IMR-90 (cell line): ENCODE results near the gene ARGLU1. TPM values are rescaled to one million over a fixed set of nuclear protein-coding genes. Genes with fewer than 3 reads are reported as not detected.

ENCODE experiments used
- ATAC-seq: fragments of 200-7000 bp; cut with Tn5 transposase; 2 replicates; pipeline ENCODE4 v1.9.1; 2020; ENCODE audit warnings: low read depth, mild to moderate bottlenecking, moderate library complexity
- BruUV-seq: library from RNA; stranded (reverse); fragments of 400-500 nt; replicated peaks from 2 replicates; lab custom pipeline; 2021; lab: Mats Ljungman, UMichigan
- CTCF ChIA-PET: fragments of 300-600 bp; formaldehyde crosslinking; extraction: SDS; loops from one replicate; lab custom pipeline; 2021; ENCODE audit warnings: antibody characterized with exemption; lab: Yijun Ruan, JAX
- POLR2A ChIA-PET: fragments of 300-600 bp; sonication (Branson Sonifier 250); formaldehyde crosslinking; loops from one replicate; lab custom pipeline; 2022; ENCODE audit warnings: antibody characterized with exemption; ENCODE audit not compliant: unreplicated experiment; lab: Charles Lee
- DNase-seq: peaks from one replicate; pipeline ENCODE4 v3.0.0; 2013
- H2AFZ ChIP-seq: replicated peaks from 2 replicates; pipeline ENCODE3; 2013; ENCODE audit warnings: low read length, mild to moderate bottlenecking; ENCODE audit not compliant: poor library complexity
- H2AK5ac ChIP-seq: 2 replicates; pipeline ENCODE4 v1.6.1; 2013; ENCODE audit warnings: low read depth, low read length, inconsistent platforms
- H2AK9ac ChIP-seq: replicated peaks from 2 replicates; pipeline ENCODE3; 2013; ENCODE audit warnings: mild to moderate bottlenecking, low read depth, low read length, moderate library complexity; ENCODE audit not compliant: poor library complexity
- H2BK120ac ChIP-seq: 2 replicates; pipeline ENCODE4 v1.6.1; 2013; ENCODE audit warnings: low read depth, low read length, inconsistent platforms
- H2BK15ac ChIP-seq: 3 replicates; pipeline ENCODE4 v1.6.1; 2013; ENCODE audit warnings: low read depth, low read length, inconsistent platforms
- H2BK20ac ChIP-seq: 2 replicates; pipeline ENCODE4 v1.6.1; 2013; ENCODE audit warnings: low read depth, mild to moderate bottlenecking, inconsistent platforms, low read length, moderate library complexity
- H2BK5ac ChIP-seq: 2 replicates; pipeline ENCODE4 v1.6.1; 2013; ENCODE audit warnings: mild to moderate bottlenecking, low read depth, low read length, inconsistent platforms; ENCODE audit not compliant: poor library complexity, severe bottlenecking
- H3K14ac ChIP-seq: replicated peaks from 2 replicates; pipeline ENCODE4 v1.6.1; 2013; ENCODE audit warnings: low read depth, low read length, inconsistent platforms
- H3K18ac ChIP-seq: 2 replicates; pipeline ENCODE4 v1.6.1; 2013; ENCODE audit warnings: low read depth, low read length, control low read depth
- H3K23ac ChIP-seq: 2 replicates; pipeline ENCODE4 v1.6.1; 2013; ENCODE audit warnings: low read depth, low read length, inconsistent platforms
- H3K27ac ChIP-seq: 2 replicates; pipeline ENCODE4 v1.5.1; 2013; ENCODE audit warnings: mild to moderate bottlenecking, control low read depth, low read length; ENCODE audit not compliant: insufficient read depth
- H3K27me3 ChIP-seq: 2 replicates; pipeline ENCODE4 v1.6.1; 2013; ENCODE audit warnings: low read length; ENCODE audit not compliant: control insufficient read depth, insufficient read depth
- H3K36me3 ChIP-seq: 2 replicates; pipeline ENCODE4 v1.6.1; 2013; ENCODE audit warnings: low read length, mixed read lengths; ENCODE audit not compliant: control insufficient read depth, insufficient read depth
- H3K4ac ChIP-seq: 2 replicates; pipeline ENCODE4 v1.6.1; 2013; ENCODE audit warnings: low read depth, low read length, inconsistent platforms
- H3K4me1 ChIP-seq: 2 replicates; pipeline ENCODE4 v1.6.1; 2013; ENCODE audit warnings: low read length, mixed read lengths; ENCODE audit not compliant: control insufficient read depth, insufficient read depth
- H3K4me2 ChIP-seq: 2 replicates; pipeline ENCODE4 v1.6.1; 2013; ENCODE audit warnings: low read depth, mild to moderate bottlenecking, control low read depth, low read length, moderate library complexity
- H3K4me3 ChIP-seq: 2 replicates; pipeline ENCODE4 v1.5.1; 2013; ENCODE audit warnings: low read depth, mild to moderate bottlenecking, control low read depth, low read length, moderate library complexity; ENCODE audit not compliant: insufficient read depth
- H3K56ac ChIP-seq: 2 replicates; pipeline ENCODE4 v1.6.1; 2013; ENCODE audit warnings: low read length, inconsistent platforms; ENCODE audit not compliant: insufficient read depth; ENCODE audit errors: extremely low read depth
- H3K79me1 ChIP-seq, 2 experiments: 2 replicates each; pipeline ENCODE4 v1.6.1; 2013; ENCODE audit warnings: low read length in 2 of 2, inconsistent platforms in 1 of 2, low read depth in 1 of 2
- H3K9ac ChIP-seq: 2 replicates; pipeline ENCODE4 v1.6.1; 2013; ENCODE audit warnings: low read depth, low read length, control low read depth
- H3K9me1 ChIP-seq: 2 replicates; pipeline ENCODE4 v1.6.1; 2013; ENCODE audit warnings: low read length, inconsistent platforms; ENCODE audit not compliant: insufficient read depth
- H3K9me3 ChIP-seq: 2 replicates; pipeline ENCODE4 v1.6.1; 2013; ENCODE audit warnings: low read length; ENCODE audit not compliant: control insufficient read depth, insufficient read depth
- H4K20me1 ChIP-seq: 2 replicates; pipeline ENCODE4 v1.6.1; 2013; ENCODE audit warnings: low read length, inconsistent platforms; ENCODE audit not compliant: insufficient read depth
- H4K5ac ChIP-seq: 2 replicates; pipeline ENCODE4 v1.6.1; 2013; ENCODE audit warnings: mild to moderate bottlenecking, low read depth, low read length, control low read depth
- H4K8ac ChIP-seq, 2 experiments: 2 replicates each; pipeline ENCODE4 v1.6.1; 2013; ENCODE audit warnings: low read depth in 2 of 2, low read length in 2 of 2, control low read depth in 1 of 2, inconsistent platforms in 1 of 2
- H4K91ac ChIP-seq: 2 replicates; pipeline ENCODE4 v1.6.1; 2013; ENCODE audit warnings: low read depth, low read length, inconsistent platforms; ENCODE audit not compliant: insufficient read depth
- BHLHE40 ChIP-seq: fragments of 150-350 bp; IDR thresholded peaks from 2 replicates; pipeline ENCODE4 v1.6.1; 2016; ENCODE audit warnings: mild to moderate bottlenecking, low read depth, low read length
- CEBPB ChIP-seq: IDR thresholded peaks from 2 replicates; pipeline ENCODE4 v1.6.1; 2012; ENCODE audit warnings: low read depth, low read length, improper control_type of control experiment
- CHD1 ChIP-seq: IDR thresholded peaks from 2 replicates; pipeline ENCODE4 v1.6.1; 2012; ENCODE audit warnings: low read depth, low read length, improper control_type of control experiment
- MAZ ChIP-seq: IDR thresholded peaks from 2 replicates; pipeline ENCODE4 v1.6.1; 2012; ENCODE audit warnings: low read depth, mild to moderate bottlenecking, low read length, improper control_type of control experiment, moderate library complexity, borderline replicate concordance
- MXI1 ChIP-seq: IDR thresholded peaks from 2 replicates; pipeline ENCODE4 v1.6.1; 2012; ENCODE audit warnings: low read depth, mild to moderate bottlenecking, low read length, moderate library complexity, borderline replicate concordance
- POLR2A ChIP-seq: IDR thresholded peaks from 2 replicates; pipeline ENCODE4 v1.6.1; 2012; ENCODE audit warnings: mild to moderate bottlenecking, low read depth, low read length
- RFX5 ChIP-seq: IDR thresholded peaks from 2 replicates; pipeline ENCODE4 v1.8.0; 2012; ENCODE audit warnings: low read depth, mild to moderate bottlenecking, low read length, moderate library complexity
- WGBS, 2 experiments: methylation state at CpG; one replicate each; pipeline versions ENCODE4 v1.1.5 to v1.1.7; 2013; ENCODE audit warnings: missing lambda C conversion rate in 2 of 2; ENCODE audit not compliant: insufficient read length in 1 of 2; ENCODE audit errors: extremely low coverage in 2 of 2; 5-methylcytosine and 5-hydroxymethylcytosine counted together
- dilution Hi-C: fragments of 300-500 bp; cut with HindIII; formaldehyde crosslinking; loops from one replicate; pipeline ENCODE4 v1.14.3; 2018; ENCODE audit warnings: low sequenced_read_pairs; ENCODE audit not compliant: unreplicated experiment
- in situ Hi-C: fragments of 300-500 bp; cut with MboI; formaldehyde crosslinking; loops from 3 replicates; pipeline ENCODE4 v1.14.3; 2019; ENCODE audit warnings: low sequenced_read_pairs, inconsistent platforms, mixed read lengths
- intact Hi-C: fragments of 100-400 bp; cut with micrococcal nuclease; formaldehyde crosslinking; loops from 2 replicates; pipeline ENCODE4 v1.10.0; 2022
- polyA plus RNA-seq, 3 experiments: library from polyadenylated mRNA; depleted of rRNA; stranded (reverse); fragments of >200 nt; gene quantifications; 2 replicates each; pipeline ENCODE4 v1.2.3, GENCODE V29; 2012; ENCODE audit warnings: low replicate concordance in 1 of 3
- total RNA-seq: library from RNA; depleted of rRNA; stranded (reverse); fragments of >200 nt; gene quantifications from 2 replicates; pipeline ENCODE4 v1.2.3, GENCODE V29; 2012
- TF ChIP-seq, protein P1 (sequence below): fragments of 150-350 bp; IDR thresholded peaks from 2 replicates; pipeline ENCODE4 v1.6.1; 2016; ENCODE audit warnings: low read depth, mild to moderate bottlenecking, low read length, moderate library complexity, borderline replicate concordance
- TF ChIP-seq, protein P2 (sequence below): fragments of 150-350 bp; IDR thresholded peaks from 2 replicates; pipeline ENCODE4 v1.6.1; 2017; ENCODE audit warnings: mild to moderate bottlenecking, antibody characterized with exemption, low read length, low read depth
- TF ChIP-seq, protein P3 (sequence below): conservative IDR thresholded peaks from 2 replicates; pipeline ENCODE4 v1.5.1; 2012; ENCODE audit warnings: mild to moderate bottlenecking, low read depth, low read length, improper control_type of control experiment

ARGLU1 gene
- total and polyA plus RNA-seq, 2 of the 4 experiments (the other 2 are of a cell fraction): 11.1 to 51.4 TPM

DNA sequence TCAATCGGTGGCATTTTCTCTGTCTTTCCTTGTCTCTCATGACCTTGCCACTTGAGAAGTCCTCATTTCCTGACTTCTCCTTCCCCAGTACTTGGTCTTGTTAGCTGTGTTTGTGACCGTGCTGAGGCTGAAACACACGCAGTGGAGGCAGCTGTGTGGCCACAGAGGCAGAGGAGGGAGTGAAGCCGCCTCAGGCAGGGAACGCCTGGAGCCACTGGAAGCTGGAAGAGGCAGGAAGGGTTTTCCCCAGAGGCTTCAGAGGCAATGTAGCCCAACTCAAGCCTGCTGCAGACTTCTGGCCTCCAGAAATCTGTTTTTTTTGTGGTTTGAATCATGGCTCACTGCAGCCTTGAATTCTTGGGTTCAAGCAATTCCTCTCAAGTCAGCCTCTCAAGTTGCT lies 29.2 kb upstream of the ARGLU1 start:
- Histone ChIP-seq H2AK9ac (no peak overlapping the region), H2AK5ac (no peak overlapping the region), H2BK5ac (no peak overlapping the region), H3K36me3 (no peaks in the 10 kb centered on the region), H2BK120ac (no peak overlapping the region), H3K79me1 (no peaks in the 10 kb centered on the region), H3K4me3 (no peak overlapping the region), H3K4ac (no peak overlapping the region), H3K4me1 (no peaks in the 10 kb centered on the region), H3K14ac (no peak overlapping the region), H4K20me1 (no peaks in the 10 kb centered on the region), H4K5ac (no peak overlapping the region), H2BK20ac (no peak overlapping the region), H3K27me3 (peaks cover 2% of the 10 kb centered on the region), H3K23ac (no peak overlapping the region), H4K91ac (no peak overlapping the region), H3K27ac (no peak overlapping the region), H3K9ac (no peak overlapping the region), H3K9me3 (no peaks in the 10 kb centered on the region), H3K56ac (no peak overlapping the region), H3K4me2 (no peak overlapping the region), H3K9me1 (peaks cover 4% of the 10 kb centered on the region; the same call in 1 of the 2 replicates), H2BK15ac (no peak overlapping the region), H2AFZ (no peak overlapping the region), H3K18ac (no peak overlapping the region), H4K8ac (no peak overlapping the region)
- whole genome bisulfite sequencing, 2 experiments: 100% methylated on average over 1 of the region's 5 CpGs; no CpG with 5 or more reads in 1 of the 2 experiments
- POLR2A ChIA-PET: no interaction called here
- CTCF ChIA-PET: interaction anchor here (0.8 kb wide), 1 partner anchor 23 kb away, joined by 3 read pairs; no protein-coding TSS in a partner anchor
- DNase-seq (no peak), ATAC-seq (no peak)
- no TSS peak for BruUV-seq
- dilution Hi-C loops: no loop called here
- TF ChIP-seq, protein P1, sequence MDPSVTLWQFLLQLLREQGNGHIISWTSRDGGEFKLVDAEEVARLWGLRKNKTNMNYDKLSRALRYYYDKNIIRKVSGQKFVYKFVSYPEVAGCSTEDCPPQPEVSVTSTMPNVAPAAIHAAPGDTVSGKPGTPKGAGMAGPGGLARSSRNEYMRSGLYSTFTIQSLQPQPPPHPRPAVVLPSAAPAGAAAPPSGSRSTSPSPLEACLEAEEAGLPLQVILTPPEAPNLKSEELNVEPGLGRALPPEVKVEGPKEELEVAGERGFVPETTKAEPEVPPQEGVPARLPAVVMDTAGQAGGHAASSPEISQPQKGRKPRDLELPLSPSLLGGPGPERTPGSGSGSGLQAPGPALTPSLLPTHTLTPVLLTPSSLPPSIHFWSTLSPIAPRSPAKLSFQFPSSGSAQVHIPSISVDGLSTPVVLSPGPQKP: no peak
- no peak for TF ChIP-seq RFX5
- TF ChIP-seq MAZ: no peak
- TF ChIP-seq CEBPB: no peak
- TF ChIP-seq MXI1: no peak
- TF ChIP-seq, protein P2, sequence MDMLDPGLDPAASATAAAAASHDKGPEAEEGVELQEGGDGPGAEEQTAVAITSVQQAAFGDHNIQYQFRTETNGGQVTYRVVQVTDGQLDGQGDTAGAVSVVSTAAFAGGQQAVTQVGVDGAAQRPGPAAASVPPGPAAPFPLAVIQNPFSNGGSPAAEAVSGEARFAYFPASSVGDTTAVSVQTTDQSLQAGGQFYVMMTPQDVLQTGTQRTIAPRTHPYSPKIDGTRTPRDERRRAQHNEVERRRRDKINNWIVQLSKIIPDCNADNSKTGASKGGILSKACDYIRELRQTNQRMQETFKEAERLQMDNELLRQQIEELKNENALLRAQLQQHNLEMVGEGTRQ: no peak
- TF ChIP-seq, protein P3, sequence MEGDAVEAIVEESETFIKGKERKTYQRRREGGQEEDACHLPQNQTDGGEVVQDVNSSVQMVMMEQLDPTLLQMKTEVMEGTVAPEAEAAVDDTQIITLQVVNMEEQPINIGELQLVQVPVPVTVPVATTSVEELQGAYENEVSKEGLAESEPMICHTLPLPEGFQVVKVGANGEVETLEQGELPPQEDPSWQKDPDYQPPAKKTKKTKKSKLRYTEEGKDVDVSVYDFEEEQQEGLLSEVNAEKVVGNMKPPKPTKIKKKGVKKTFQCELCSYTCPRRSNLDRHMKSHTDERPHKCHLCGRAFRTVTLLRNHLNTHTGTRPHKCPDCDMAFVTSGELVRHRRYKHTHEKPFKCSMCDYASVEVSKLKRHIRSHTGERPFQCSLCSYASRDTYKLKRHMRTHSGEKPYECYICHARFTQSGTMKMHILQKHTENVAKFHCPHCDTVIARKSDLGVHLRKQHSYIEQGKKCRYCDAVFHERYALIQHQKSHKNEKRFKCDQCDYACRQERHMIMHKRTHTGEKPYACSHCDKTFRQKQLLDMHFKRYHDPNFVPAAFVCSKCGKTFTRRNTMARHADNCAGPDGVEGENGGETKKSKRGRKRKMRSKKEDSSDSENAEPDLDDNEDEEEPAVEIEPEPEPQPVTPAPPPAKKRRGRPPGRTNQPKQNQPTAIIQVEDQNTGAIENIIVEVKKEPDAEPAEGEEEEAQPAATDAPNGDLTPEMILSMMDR: no peak
- TF ChIP-seq BHLHE40: no peak
- no peak for TF ChIP-seq POLR2A
- no peak for TF ChIP-seq CHD1
- in situ Hi-C loops: no loop called here
- intact Hi-C loops: no loop called here
